Hepatocyte (in vitro differentiated cells): ENCODE data around the gene PRPF31.

Source experiments
- CTCF ChIP-seq: fragments of 200-600 bp; sonication (generic); IDR thresholded peaks from 2 replicates; pipeline ENCODE4 v1.5.1; 2016; ENCODE audit warnings: antibody characterized with exemption, mild to moderate bottlenecking; ENCODE audit not compliant: poor library complexity
- EZH2phosphoT487 ChIP-seq: fragments of 200-600 bp; sonication (generic); IDR thresholded peaks from one replicate; pipeline ENCODE4 v1.6.1; 2018; ENCODE audit warnings: antibody characterized with exemption, mild to moderate bottlenecking, low read depth, moderate library complexity; ENCODE audit not compliant: unreplicated experiment, severe bottlenecking

- TF ChIP-seq EZH2phosphoT487 (no peak), CTCF (no peak)
These were observed 41.7 kb upstream of the PRPF31 start for GRCh38 chr19:54073829-54074228.
